Gastrocnemius medialis (tissue), 4 donors: ENCODE results near the gene UBR7.

Experiments
- POLR2A ChIP-seq, 2 donors: fragments of 450-650 bp; IDR thresholded peaks; one replicate each; pipeline ENCODE4 v1.6.1; 2017; ENCODE audit warnings: antibody characterized with exemption in 2 of 2, mild to moderate bottlenecking in 2 of 2, moderate library complexity in 2 of 2
- TF ChIP-seq, protein P1 (sequence below), 5 experiments: fragments of 450-650 bp in 3 of 5; fragments of 200-600 bp in 2 of 5; sonication (generic) in 2 of 5; IDR thresholded peaks in 4 of 5; conservative IDR thresholded peaks in 1 of 5; 1 replicate in 4 of 5; 2 replicates in 1 of 5; pipeline ENCODE4 v1.5.1; 2016 to 2019; ENCODE audit warnings: antibody characterized with exemption in 5 of 5, mild to moderate bottlenecking in 3 of 5, moderate library complexity in 3 of 5

DNA sequence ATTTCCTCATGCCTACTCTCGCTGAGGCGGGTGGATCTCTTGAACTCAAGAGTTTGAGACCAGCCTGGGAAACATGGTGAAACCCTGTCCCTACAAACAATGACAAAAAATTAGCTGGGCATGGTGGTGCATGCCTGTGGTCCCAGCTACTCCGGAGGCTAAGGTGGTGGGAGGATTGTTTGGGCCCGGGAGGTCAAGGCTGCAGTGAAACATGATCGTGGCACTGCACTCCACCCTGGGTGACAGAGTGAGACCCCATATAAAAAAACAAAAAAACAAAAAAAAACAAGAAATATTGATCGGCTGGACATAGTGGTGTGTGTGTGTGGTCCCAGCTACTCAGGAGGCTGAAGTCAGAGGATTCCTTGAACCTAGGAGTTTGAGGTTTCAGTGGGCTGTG, 31.6 kb upstream of the UBR7 start:
- TF ChIP-seq, protein P1, sequence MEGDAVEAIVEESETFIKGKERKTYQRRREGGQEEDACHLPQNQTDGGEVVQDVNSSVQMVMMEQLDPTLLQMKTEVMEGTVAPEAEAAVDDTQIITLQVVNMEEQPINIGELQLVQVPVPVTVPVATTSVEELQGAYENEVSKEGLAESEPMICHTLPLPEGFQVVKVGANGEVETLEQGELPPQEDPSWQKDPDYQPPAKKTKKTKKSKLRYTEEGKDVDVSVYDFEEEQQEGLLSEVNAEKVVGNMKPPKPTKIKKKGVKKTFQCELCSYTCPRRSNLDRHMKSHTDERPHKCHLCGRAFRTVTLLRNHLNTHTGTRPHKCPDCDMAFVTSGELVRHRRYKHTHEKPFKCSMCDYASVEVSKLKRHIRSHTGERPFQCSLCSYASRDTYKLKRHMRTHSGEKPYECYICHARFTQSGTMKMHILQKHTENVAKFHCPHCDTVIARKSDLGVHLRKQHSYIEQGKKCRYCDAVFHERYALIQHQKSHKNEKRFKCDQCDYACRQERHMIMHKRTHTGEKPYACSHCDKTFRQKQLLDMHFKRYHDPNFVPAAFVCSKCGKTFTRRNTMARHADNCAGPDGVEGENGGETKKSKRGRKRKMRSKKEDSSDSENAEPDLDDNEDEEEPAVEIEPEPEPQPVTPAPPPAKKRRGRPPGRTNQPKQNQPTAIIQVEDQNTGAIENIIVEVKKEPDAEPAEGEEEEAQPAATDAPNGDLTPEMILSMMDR (IDR thresholded peaks at IDR 0.05 in 4 of 5, conservative IDR thresholded peaks at IDR 0.05 in 1 of 5), result no peak
- TF ChIP-seq POLR2A (IDR thresholded peaks at IDR 0.05), result no peak
